Measurements from ENCODE around the gene TMEM63C.

The TMEM63C gene

DNA sequence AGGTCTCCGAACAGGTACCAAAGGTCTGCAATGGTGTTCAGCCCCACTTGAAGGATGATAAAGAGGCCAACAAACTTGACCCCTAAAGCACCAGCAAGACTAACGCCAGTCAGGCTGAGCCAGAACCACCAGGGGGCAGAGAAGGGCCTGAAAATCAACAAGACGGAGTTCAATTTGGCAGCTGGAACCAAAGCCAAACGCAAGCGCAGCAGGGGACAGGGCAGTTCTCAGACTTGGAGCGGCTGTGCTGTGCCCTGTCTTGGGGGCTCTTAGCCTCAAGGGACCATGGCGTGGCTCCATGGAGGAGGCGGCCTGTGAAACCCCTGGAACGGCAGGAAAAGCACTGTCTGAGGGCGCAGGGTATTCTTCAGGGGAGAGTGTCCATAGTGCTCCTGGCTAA lies 119.5 kb downstream of the TMEM63C start:
- H3K4me3 ChIP-seq (ENCODE audit: low read depth, low read length): no peak overlapping the region
- DNase-seq (ENCODE audit: low read depth): peak; percentile 52

DNA sequence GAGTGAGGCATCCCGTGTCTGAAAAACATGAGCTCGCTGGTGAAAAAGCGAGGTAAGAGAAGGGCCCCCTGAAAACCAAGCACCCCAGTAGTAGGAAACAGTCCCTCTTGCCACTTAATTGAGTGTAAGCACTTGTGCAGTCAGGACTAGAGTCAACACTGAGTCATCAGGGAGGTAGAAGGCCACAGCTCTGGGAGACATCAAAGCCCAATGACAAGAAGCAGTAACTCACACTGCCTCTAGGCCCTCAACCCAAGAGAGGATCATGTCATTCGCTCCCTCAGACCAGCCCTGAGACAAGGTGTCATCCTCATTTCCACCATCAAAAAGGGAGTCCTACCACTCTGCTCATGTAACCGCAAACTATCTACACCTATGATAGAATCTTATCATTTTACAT lies 121.3 kb downstream of the TMEM63C start:
- DNase-seq (ENCODE audit: low read depth): no peak
- no peak overlapping the region for H3K4me3 ChIP-seq (ENCODE audit: low read depth, low read length)

DNA sequence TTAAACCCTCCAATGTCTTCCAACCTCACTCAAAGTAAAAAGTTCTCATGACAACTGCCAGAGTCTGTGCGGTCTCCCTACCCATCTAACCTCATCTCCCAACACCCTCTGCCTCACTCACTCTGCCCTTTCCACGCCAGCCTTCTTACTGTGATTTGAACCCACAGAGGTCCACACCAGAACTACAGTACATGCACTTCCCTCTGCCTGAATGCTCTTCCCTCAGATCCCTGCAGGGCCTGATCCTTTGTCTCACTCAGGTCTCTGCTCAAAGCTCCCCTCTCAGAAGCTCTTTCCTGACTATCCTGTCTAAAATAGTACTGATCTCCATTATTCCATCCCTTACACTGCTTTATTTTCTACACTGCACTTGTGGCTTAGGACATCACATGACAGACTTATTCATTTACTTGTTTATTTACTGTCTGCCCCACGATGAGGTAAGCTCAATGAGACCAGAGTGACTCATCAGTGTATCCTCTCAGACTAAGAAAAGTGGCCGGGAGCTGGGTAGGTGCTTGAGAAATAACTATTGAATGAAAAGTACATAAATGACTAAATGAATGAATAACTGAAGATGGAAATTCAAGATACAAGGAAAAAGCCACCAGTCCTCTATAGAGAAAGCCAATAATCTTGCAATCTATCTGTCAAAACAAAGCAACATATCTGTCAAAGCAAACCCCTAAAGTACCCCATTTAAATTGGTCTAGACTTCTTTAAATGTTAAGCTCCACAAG lies 122.0 kb downstream of the TMEM63C start:
- H3K4me3 ChIP-seq (ENCODE audit: low read depth, low read length): no peak overlapping the region
- DNase-seq (ENCODE audit: low read depth): peak; percentile 88

DNA sequence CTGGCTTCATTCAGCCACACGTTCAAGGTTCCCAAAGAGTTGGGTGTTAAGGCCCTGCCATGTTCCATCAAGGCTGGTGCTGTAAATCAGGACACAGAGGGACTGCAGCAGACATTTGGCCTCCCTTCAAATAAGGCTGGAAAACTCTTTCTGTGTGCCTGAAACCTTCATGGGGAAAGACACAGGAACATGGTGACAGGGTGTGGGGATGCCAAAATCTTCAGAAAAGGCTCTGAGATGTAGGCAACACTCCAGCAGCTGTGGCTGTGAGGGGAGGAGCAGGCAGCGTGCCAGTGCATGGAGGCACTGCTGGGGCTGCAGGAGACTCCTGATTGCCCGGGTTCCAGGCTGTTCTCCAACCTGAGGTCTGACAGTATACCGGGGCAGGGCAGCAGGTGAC lies 124.1 kb downstream of the TMEM63C start:
- H3K4me3 ChIP-seq (ENCODE audit: low read depth, low read length): no peak overlapping the region
- DNase-seq (ENCODE audit: low read depth): no peak

DNA sequence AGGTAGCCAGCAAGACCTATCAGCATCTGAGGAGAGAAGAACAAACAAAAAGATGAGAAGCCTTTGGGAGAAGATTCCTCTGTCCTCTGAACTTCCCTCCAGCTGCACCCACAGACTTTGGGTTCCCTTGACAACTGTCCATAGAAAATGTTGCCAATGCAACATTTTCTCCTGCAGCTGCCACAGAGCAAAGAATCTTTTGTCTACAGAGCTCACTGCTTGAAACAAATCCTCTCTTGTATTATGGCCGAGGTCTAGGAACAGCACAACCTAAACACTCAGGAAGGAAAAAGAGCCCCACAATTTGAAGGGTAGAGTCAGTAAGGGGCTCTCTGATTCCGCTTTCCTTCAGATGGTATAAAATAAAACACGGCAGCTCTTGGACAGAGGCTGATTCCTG lies 124.8 kb downstream of the TMEM63C start:
- no peak for DNase-seq (ENCODE audit: low read depth)
- no peak overlapping the region for H3K4me3 ChIP-seq (ENCODE audit: low read depth, low read length)

DNA sequence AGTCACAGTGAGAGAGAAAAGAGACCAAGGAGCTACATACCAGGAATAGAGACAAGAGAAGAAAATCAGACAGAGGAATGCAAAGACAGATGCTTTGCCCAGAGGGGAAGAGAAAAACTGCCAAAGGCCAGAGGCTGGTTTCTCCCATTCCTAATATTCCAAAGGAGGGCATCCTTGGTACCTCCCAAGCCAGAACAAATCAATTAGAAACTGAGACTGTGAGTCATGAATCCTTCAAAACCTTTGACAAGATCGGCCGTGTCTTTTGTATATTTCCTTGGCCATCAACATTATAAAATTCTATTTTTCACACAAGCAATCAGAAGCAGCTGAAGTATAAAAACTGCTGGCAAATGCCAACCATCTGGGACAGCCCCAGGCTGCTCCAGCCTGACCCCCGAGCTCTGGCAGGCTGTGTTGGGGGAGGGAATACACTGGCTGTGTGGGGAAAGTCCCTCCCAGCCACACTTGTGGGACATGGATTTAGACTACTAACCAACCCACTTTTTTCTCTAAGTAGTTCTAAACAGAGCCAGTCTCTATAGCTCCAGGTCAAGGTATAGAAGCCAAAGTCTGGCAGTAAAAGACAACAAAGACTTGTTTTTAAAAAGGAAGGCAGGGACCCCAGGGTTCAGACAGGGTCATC lies 125.4 kb downstream of the TMEM63C start:
- no peak for DNase-seq (ENCODE audit: low read depth)
- H3K4me3 ChIP-seq (ENCODE audit: low read depth, low read length): no peak overlapping the region
